NOMO-1 treated with DMSO at 0.1 percent for 48 hours (cell line): ENCODE results near the gene GBP6.
A peak's percentile ranks its signal among the peaks of the same experiment; 100 is the strongest.
"Not testable (repeated sequence)": the region's sequence is repeated elsewhere in the genome, so short reads cannot be mapped to it uniquely, and the experiment has no call there.

Source experiments
- DNase-seq: peaks from one replicate; lab custom pipeline; 2025; ENCODE audit not compliant: unreplicated experiment; lab: John Stamatoyannopoulos, UW

Gene GBP6, protein sequence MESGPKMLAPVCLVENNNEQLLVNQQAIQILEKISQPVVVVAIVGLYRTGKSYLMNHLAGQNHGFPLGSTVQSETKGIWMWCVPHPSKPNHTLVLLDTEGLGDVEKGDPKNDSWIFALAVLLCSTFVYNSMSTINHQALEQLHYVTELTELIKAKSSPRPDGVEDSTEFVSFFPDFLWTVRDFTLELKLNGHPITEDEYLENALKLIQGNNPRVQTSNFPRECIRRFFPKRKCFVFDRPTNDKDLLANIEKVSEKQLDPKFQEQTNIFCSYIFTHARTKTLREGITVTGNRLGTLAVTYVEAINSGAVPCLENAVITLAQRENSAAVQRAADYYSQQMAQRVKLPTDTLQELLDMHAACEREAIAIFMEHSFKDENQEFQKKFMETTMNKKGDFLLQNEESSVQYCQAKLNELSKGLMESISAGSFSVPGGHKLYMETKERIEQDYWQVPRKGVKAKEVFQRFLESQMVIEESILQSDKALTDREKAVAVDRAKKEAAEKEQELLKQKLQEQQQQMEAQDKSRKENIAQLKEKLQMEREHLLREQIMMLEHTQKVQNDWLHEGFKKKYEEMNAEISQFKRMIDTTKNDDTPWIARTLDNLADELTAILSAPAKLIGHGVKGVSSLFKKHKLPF

DNA sequence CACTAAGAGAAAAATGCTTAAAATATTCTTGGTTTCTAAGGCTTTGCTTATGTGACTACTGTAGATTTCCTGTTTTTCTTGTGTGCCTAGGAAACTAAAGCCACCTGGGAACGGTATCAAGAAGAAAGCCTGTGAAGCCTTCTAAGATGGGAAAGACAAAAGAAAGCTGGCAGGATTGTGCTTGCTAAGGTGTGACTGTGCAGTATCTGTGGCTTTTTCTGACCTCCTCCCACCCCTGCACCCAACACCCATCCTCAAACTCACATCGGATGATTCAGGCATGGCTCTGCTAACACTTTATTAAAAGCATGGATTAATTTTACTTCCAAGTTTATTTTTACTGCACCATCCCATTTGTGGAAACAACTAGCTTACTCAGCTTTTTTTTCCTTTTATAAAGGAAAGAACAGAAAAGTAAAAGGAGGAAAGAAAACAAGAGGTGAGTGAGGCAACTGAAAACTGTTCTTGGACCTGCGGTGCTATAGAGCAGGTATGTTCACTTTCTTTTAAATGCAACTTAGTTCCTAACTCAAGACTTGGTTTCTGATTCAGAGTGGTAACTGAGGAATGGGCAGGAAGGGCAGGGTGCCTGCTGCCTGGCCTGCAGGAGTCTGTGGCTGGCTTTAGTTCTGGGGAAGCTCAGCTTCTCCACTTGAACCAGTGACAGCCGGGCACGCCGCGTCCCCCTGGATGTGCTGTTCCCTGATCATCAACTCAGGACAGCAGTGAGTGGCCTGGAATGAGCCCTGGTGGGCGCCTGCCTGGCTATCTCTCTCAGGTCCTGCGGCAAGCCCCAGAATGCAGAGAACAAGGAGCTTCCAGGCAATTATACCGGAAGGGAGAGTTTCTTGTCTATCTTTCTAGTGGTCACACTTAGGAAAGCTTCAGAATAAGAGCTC is at the start of gene GBP6:
Gene GBP6, plus strand, starts transcription at position 422 of the 899 bp plus-strand sequence. CDS start 4,493 bp downstream, outside the sequence.
- DNase-seq: no peak

DNA sequence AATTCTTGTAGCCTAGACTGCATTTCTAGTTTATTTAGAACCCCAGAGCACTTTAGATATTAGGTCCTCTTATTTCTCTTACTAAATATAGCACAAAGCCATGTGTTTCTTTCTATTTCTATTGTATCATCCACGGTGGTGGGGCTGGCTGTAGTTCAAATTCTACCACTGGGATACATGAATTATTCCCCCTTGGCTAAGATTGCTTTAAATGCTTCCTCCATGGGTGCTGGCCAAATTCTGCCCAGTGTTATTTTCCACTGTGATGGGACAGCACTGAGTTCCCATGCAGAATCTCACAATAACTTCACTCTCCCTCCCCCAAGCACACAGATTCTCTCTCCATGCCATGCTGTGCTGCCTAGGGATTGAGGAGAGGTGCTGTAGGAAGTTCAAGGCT is 41.5 kb upstream of the GBP6 start:
- DNase-seq: no peak

DNA sequence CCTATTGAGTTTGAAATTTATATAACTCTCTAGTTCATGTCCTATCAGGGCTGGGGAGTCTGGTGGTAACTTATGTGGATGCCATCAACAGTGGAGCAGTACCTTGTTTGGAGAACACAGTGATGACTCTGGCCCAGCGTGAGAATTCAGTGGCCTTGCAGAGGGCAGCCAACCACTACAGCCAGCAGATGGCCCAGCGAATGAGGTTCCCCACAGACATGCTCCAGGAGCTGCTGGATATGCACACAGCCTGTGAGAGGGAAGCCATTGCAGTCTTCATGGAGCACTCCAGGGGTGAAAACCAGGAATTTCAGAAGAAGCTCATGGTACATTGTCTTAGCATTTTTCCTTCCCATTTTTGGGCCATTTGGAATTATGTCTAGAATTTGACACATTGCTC is 32.0 kb upstream of the GBP6 start:
- DNase-seq: no peak

DNA sequence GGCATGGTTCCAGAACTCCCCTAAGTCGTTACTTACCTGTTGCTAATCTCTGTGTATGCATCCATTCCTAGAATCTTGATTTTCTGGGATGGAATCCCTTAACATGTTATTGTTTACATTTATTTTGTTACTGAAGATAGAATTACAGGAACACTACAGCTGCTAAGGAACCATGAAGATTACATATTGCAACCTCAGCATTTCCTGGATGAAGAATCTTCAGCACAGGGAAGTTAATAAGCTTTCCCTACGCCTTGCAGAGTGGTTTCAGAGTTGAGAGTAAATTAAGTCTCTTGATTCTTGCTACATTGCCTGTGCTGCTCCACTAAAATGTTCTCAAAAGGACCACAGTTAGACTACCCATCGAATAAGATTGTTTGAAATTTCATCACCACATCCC is 31.4 kb upstream of the GBP6 start:
- no peak for DNase-seq

DNA sequence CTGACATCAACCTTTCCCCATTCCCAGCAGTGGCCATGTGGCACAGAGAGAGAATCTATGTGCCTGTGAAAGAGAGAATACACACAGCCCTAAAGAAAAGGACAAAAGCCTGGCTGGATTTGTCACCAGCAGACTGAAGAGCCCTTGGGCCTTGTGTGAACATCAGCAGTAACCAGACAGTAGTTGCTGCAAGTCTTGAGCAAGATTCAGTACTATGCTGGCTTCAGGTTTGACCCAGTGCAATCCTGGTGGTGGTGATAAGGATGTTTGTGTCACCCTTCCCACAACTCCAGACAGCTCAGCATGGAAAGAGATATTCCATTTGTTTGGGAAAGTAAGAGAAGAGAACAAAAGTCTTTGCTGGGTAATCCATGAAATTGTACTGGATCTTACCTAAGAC is 28.4 kb upstream of the GBP6 start:
- no peak for DNase-seq

DNA sequence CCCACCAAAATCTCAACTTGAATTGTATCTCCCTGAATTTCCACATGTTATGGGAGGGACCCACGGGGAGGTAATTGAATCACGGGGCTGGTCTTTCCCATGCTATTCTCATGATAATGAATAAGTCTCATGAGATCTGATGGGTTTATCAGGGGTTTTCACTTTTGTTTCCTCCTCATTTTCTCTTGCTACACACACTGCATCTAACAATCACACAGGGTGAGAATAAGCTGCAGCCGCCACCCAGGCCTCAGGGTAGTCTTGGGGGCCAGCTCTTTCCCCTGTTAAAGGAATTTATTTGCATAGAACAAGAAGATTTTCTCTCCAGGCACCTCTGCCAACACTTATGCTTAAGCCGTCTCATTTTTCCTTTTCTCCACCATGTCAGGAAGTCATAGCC is 26.0 kb upstream of the GBP6 start:
- DNase-seq: no peak

DNA sequence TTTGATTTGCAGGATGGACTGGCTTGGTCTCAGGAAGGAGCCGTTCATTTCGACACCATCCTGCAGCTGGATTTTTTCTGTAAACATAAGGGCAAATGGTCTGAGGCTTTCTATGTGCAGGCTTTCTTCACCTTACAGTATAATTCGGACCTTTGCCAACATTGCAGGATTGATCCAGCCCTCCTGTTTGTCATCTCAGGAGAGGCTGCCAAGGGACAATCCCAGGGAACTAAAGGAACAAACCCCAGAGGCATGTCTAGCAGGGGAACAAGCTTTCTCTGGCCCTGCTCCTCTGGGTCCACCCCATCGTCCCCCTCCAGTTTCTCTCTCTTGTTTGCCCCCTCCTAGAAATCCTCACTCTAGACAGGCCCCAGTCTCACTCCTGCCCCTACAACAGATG is 24.8 kb upstream of the GBP6 start:
- DNase-seq: no peak

DNA sequence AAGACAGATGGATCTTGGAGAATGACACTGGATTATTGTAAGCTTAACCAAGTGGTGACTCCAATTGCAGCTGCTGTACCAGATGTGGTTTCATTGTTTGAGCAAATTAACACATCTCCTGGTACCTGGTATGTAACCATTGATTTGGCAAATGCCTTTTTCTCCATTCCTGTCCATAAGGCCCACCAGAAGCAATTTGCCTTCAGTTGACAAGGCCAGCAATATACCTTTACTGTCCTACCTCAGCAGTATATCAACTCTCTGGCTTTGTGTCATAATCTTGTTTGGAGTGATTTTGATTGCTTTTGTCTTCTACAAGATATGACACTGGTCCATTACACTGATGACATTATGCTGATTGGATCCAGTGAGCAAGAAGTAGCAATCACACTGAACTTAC is 18.4 kb upstream of the GBP6 start:
- not testable (repeated sequence) for DNase-seq

DNA sequence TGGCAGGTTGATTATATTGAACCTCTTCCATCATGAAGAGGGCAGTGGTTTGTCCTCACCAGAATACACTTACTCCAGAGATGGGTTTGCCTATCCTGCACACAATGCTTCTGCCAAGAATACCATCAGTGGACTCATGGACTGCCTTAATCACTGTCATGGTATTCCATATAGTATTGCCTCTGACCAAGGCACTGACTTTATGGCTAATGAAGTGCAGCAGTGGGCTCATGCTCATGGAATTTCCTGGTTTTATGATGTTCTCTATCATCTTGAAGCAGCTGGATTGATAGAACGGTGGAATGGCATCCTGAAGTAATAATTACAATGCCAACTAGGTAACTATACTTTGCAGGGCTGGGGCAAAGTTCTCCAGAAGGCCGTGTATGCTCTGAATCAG is 16.6 kb upstream of the GBP6 start:
- DNase-seq: no peak

DNA sequence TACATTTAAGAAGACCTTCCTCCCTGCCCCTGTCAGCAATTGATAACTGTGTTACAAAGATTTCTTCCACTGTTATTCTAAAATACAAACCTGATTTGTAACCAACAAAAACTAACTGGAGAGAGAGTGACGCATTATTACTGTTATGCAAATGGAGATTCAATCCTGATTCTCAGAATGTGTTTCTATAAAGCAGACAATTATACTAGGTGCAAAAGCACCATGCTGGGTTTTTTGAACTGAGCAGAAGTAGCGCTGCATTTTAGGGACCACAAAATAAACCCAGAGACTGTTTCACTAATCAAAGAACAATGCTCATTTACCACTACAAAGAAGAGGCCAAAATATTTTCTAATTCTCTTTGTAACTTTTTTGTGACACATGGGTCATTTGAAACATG is 13.6 kb upstream of the GBP6 start:
- DNase-seq: no peak

DNA sequence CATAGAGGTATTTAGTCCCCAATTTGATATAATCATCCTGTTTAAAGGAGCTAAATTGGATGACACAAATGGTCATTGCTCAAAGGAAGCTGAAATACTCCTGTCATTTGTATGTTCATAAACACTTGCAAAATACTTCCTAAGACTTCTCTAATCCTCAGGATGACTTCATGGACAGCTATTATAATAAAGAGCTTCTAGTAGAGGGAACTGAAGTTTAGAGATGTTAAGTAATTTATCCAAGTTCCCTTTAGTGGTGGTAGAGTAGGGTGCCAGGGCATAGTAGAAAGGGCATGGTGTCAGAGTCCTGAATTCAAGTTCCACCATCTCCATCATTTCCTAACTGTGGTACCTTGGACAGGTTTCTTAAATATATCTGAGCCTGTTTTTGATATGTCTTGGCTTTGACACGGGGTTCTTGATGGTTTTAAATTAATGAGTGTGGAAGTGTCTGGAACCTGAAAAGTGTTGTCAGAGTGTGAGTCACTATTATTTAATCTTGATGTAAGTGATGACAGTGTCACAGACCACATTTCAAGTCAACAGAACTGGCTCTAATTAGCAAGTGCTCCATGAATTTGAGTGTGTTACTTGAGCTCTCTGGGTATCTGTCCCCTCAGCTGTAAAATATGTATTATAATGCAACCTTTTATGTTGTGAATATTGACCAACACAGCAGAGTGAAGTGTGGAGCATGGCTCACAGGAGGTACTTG is 12.1 kb upstream of the GBP6 start:
- DNase-seq: peak; percentile 85

DNA sequence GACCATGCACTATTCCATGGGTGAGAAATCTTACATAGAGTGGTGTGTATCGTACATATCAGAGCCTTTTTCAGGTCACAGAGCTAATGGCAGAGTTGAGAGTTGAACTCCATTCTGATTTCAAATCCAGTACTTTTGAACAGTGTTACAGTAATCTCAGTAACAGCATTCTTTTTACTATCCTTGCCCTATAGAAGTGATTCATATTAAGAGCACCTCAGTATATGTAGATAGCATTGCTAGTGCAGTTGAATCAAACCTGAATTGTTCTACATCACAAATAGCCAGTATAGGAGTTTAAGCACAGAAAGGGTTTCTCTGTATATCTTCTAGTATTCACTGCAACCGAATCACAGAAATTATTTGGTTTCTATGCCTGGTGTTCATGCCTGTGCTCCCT is 11.4 kb upstream of the GBP6 start:
- DNase-seq: no peak

DNA sequence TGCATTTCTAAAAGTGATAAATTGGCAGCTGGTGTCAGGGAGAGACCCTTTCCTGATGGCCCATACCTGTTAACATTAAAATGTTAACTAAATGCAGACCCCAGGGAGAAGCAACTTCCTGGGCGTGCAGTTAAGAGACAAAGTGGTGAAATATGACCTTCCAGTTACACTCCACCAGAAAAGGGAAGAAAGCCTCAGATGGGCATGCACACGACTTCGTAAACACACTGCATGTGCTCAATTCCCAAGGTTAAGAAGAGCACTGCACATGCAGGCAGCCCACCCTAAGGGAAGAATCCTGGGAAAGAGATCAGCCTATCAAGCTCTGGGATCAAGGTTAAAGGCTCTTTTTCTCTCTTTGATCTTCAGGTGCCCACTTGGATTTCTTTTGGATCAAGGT is 9.7 kb upstream of the GBP6 start:
- DNase-seq: peak; percentile 53

DNA sequence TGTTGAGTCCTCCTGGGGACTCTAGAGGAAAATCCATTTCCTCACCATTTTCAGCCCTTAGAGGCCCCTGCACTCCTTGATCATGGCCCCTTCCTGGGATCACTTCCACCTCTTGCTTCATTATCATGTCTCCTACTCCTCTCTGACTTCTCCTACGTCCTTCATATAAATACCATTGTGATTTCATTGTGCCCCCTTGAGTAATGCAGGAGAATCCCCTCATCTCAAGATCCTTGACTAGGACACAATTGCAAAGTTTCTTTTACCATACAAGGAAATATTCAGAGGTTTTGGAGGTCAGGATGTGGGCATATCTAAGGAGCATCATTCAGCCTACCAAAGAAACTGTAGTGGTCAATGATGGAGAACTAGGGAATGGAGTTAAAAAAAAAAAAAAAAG is 8.8 kb upstream of the GBP6 start:
- no peak for DNase-seq

DNA sequence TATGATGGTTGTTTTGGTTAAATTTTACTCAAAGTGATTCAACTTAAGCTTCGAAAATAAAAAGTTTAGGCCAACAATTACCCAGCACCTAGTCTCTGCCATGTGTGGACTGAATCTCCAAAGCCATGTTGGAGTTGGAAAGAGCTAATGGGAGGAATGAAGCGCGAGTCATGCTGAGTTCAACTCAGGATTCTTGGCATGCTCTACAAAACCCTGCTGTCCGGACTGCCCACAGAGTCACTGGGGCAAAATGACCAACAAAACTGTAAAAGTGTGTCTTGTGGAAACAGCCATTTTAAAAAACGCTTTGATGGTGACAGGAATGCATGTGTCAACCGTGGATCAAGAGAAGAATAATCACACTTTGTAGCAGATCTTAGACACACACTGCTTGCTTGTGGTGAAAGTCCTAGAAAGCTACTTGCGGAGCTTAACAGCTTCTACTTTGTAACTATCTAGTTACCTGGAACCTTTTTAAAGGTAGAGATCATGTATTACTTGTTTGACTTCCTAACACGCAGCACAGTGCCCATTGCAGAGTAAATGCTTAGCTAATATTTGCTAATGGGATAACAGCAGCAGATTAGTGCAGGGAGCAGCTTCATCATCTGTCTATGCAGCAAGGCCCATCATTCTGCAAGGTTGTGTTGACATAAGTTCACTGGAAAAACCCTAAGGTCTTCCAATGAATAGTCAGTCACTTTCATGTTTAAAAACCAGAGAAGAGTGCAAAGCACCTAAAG is 7.0 kb upstream of the GBP6 start:
- DNase-seq: no peak

DNA sequence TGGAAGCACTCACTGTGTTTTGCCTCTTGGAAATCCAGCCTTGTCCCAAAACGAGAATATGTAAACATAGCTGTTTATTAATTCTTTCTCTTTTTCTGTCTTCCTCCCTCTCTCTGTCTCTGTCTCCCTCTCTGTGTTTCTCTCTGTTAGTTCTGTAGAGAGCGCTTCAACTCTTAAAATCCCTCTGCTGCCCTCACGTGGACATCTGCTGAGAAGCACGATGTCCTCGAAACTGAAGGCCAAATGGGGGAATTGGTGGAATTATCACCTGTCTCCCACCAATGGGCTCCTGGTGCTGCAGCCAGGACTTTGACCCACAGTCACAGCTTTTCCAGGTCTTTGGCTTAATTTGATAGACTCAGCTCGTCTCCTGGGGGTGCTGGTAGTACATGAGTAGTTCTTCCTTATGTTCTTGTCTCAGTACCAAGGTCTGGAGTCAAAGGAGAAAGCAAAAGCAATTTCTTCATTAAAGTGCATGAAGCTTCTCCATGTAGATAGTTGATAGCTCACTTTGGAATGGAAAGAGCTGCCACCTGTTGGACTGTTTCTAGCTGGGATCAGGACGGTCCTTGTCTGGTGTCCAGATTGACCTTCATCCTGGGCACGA is 5.5 kb upstream of the GBP6 start:
- DNase-seq: peak; percentile 61

DNA sequence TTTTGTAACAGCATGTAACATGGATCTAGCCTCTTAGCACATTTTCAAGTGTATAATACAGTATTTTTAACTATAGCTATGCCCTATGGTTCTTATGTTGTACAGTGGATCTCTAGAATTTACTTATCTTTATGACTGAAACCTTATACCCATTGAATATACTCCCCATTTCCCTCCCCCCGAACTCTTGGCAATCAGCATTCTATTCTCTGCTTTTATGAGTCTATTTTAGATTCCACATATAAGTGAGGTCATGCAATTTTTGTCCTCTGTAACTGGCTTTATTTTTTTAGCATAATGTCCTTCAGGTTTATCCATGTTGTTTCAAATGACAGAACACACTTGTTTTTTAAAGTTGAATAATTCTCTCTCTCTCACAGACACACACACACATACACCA is 3.1 kb upstream of the GBP6 start:
- no peak for DNase-seq

DNA sequence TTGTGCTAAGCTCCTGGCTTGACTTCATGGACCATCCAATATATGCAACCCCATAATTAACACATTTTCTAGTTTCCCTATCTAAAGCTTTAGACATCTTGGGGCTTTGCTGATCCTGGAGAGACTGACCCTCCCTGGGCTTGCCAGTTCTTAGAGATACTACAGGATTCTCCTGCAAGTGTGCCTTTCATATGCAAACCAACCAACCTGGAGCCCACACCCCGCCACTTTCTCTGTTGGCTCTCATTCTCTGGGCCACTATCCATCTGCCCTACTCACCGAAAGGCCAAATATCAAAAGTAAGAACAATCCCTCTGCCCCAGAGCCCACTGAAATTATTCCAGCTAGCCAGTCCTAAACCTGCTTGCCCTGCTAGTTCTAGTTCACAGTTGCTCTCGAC is 2.2 kb upstream of the GBP6 start:
- no peak for DNase-seq

DNA sequence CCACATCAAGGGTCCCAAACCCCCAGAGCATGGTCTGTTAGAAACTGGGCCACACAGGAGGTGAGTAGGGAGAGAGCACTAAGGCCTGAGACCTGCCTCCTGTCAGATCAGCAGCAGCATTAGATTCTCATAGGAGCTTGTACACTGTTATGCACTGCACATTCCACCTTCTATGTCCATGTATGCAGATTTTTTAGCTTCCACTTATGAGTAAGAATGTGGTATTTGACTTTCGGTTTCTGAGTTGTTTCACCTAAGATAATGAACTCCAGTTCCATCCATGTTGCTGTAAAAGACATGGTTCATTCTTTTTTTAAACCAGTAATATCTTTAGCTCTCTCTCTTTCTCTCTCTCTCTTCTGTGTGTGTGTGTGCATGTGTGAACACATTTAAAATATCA is 663 bp upstream of the GBP6 start:
- peak; percentile 2 for DNase-seq

DNA sequence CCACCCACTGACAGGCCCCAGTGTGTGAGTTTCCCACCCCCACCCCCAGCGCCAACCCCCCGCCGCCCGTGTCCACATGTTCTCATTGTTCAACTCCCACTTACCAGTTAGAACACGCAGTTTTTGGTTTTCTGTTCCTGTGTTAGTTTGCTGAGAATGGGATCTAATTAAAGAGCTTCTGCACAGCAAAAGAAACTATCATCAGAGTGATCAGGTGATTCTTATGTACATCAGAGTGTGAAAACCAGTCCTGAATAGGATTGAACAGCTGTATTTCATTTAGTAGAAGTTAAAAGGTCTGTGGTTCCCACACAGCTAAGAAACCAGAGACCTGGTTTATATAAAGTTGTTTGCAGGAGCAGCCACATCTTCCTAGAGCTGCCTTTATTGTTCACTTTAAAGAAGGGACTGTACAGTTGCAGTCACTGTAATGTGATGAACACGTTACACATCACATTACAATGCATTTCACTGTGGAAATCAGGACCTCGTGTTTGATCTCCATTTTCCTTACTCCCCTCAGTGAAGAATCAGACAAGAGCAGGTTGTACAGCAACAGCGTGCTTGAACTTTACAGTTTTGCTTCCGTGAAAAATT is 1.2 kb downstream of the GBP6 start:
- no peak for DNase-seq
